Transverse colon (tissue), 4 donors: ENCODE measurements around the gene DPH6. TPM values are rescaled to one million over a fixed set of nuclear protein-coding genes. Genes with fewer than 3 reads are reported as not detected.

Experiments used
- DNase-seq: peaks from one replicate; pipeline ENCODE4 v3.0.0-alpha.2; 2019
- H3K27ac ChIP-seq, 4 donors: fragments of 200-600 bp; sonication (generic); 2 replicates each; pipeline ENCODE4 v1.5.1; 2016 to 2018; ENCODE audit warnings: inconsistent platforms in 4 of 4
- H3K27me3 ChIP-seq: fragments of 200-600 bp; sonication (generic); 2 replicates; pipeline ENCODE4 v1.5.1; 2017; ENCODE audit warnings: inconsistent platforms
- H3K36me3 ChIP-seq, 4 donors: fragments of 200-600 bp; sonication (generic); 2 replicates each; pipeline ENCODE4 v1.5.1; 2017 to 2019; ENCODE audit warnings: inconsistent platforms in 4 of 4
- H3K4me1 ChIP-seq, 4 donors: fragments of 200-600 bp; sonication (generic); 2 replicates each; pipeline ENCODE4 v1.5.1; 2017 to 2020; ENCODE audit warnings: inconsistent platforms in 4 of 4
- H3K4me3 ChIP-seq, 4 donors: fragments of 200-600 bp; sonication (generic); 1 replicate in 1 of 4; 2 replicates in 3 of 4; pipeline versions ENCODE4 v1.5.1 to v1.6.1; 2017 to 2019; ENCODE audit warnings: inconsistent platforms in 4 of 4
- H3K9me3 ChIP-seq, 2 donors: fragments of 200-600 bp; sonication (generic); 2 replicates each; pipeline ENCODE4 v1.5.1; 2017 to 2019; ENCODE audit warnings: inconsistent platforms in 2 of 2
- EP300 ChIP-seq: sonication (generic); formaldehyde crosslinking; IDR thresholded peaks from one replicate; pipeline ENCODE4 v1.6.1; 2017; ENCODE audit warnings: antibody characterized with exemption, low read depth
- POLR2A ChIP-seq: fragments of 450-650 bp; IDR thresholded peaks from one replicate; pipeline ENCODE4 v1.6.1; 2016; ENCODE audit warnings: antibody characterized with exemption, mild to moderate bottlenecking, moderate library complexity
- POLR2AphosphoS5 ChIP-seq, 3 donors: sonication (generic); formaldehyde crosslinking; IDR thresholded peaks; one replicate each; pipeline ENCODE4 v1.6.1; 2016; ENCODE audit warnings: antibody characterized with exemption in 3 of 3
- WGBS, 2 donors: methylation state at CpG; one replicate each; pipeline ENCODE4 v1.1.5; 2018; ENCODE audit warnings: low coverage in 1 of 2; 5-methylcytosine and 5-hydroxymethylcytosine counted together
- in situ Hi-C, 4 donors: fragments of 200-750 bp; cut with MboI; loops; one replicate each; pipeline versions ENCODE4 v1.15.0 to v1.15.1; 2017; ENCODE audit warnings: low sequenced_read_pairs in 3 of 4, low pct_ligation_motif_present in 1 of 4, low pct_unique_long_range_greater_than_20kb in 1 of 4
- intact Hi-C: fragments of 100-400 bp; cut with DNase I; formaldehyde crosslinking; loops from one replicate; pipeline ENCODE4 v1.15.1; 2023; ENCODE audit warnings: low total_unique reads
- total RNA-seq, 4 donors: library from RNA; depleted of rRNA; stranded (reverse); fragments of >200 nt; gene quantifications; one replicate each; pipeline ENCODE4 v1.1.0, GENCODE V29; 2016
- TF ChIP-seq, protein P1 (sequence below), 5 experiments: fragments of 200-600 bp in 3 of 5; fragments of 450-650 bp in 2 of 5; sonication (generic) in 3 of 5; IDR thresholded peaks; 1 replicate in 2 of 5; 2 replicates in 3 of 5; pipeline ENCODE4 v1.5.1; 2016 to 2017; ENCODE audit warnings: antibody characterized with exemption in 5 of 5, inconsistent platforms in 3 of 5, mild to moderate bottlenecking in 2 of 5, moderate library complexity in 1 of 5

The DPH6 gene
- total RNA-seq, 4 donors from 2014 or later: 20.6 to 76.7 (median 39.9) TPM

DNA sequence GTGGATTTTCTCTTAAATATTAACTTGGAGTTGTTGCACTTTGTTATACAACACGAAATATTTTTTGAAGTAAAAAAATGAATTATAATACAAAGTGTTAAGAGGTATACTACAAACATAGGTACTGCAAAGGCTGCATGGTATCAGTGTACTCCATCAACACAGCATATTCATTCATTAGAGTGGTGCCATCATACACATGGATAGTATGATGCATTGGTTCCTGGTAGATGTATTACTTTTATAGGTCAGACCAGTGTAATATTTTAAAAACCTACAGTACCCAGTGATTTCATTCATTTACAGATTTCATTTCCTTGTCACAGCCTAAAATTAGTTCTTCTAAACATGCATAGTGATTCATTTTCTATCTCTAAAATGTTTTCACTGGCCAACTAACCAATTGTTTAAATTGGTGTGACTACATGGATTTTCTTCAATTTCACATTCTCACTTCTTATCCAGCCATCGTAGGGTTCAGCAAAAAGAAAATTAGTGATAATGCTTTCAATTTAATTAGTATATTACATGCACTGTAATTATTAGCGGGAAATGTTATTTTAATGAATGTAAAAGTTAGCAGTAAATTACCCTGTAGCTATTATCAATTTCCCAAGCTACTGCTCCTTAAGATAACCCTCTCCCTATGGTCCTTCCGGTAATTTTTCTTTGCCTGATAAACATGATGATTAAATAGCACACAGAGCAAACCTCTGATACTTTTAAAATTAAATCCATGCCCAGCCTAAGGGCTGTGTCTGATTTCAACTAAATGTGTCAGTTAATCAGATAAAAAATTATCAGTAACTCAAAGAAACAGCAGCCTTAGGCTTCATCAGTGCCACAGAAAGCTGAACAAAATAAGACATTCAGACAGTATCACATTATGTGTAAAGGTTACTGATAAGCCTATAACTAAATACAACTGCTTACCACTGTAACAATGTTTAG lies 68.4 kb downstream of the DPH6 start:
- DNase-seq: no peak
- H3K36me3 ChIP-seq: no peaks in the 10 kb centered on the region
- no peaks in the 10 kb centered on the region for H3K27me3 ChIP-seq
- peaks cover 0 to 10% (median 0%) of the 10 kb centered on the region in 4 donors for H3K4me1 ChIP-seq
- in situ Hi-C loops (no loop called here), intact Hi-C loops (no loop called here)
- no peaks in the 10 kb centered on the region for H3K9me3 ChIP-seq
- TF ChIP-seq, protein P1, sequence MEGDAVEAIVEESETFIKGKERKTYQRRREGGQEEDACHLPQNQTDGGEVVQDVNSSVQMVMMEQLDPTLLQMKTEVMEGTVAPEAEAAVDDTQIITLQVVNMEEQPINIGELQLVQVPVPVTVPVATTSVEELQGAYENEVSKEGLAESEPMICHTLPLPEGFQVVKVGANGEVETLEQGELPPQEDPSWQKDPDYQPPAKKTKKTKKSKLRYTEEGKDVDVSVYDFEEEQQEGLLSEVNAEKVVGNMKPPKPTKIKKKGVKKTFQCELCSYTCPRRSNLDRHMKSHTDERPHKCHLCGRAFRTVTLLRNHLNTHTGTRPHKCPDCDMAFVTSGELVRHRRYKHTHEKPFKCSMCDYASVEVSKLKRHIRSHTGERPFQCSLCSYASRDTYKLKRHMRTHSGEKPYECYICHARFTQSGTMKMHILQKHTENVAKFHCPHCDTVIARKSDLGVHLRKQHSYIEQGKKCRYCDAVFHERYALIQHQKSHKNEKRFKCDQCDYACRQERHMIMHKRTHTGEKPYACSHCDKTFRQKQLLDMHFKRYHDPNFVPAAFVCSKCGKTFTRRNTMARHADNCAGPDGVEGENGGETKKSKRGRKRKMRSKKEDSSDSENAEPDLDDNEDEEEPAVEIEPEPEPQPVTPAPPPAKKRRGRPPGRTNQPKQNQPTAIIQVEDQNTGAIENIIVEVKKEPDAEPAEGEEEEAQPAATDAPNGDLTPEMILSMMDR (IDR thresholded peaks at IDR 0.05): no peak
- TF ChIP-seq EP300 (no peak), POLR2AphosphoS5 (IDR thresholded peaks at IDR 0.05) (no peak), POLR2A (no peak)
- WGBS, 2 donors: 72 to 86% methylated on average over 4 of the region's 4 CpGs
- no peak overlapping the region for H3K4me3 ChIP-seq
- no peak overlapping the region for H3K27ac ChIP-seq

DNA sequence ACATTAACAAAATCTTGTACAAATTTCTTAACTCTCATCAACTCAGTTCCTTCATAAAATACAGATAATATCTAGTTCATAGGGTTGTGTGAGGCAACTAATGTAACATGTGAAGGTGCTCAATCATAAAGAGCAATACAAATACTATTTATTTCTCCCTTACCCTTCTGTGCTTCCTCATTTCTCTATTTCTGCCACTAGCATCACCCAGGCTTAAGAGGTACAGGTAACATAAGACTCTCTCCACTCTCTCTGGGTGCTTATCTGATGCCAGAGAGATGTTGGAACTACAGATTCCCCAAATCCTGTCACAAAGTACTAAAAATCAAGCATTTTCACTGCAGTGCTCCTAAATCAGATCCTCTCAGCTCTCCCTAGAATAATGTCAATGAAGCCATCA lies 74.9 kb downstream of the DPH6 start:
- Histone ChIP-seq H3K4me1 (no peaks in the 10 kb centered on the region), H3K27ac (no peak overlapping the region), H3K4me3 (no peak overlapping the region), H3K9me3 (no peaks in the 10 kb centered on the region), H3K27me3 (no peaks in the 10 kb centered on the region), H3K36me3 (no peaks in the 10 kb centered on the region)
- intact Hi-C loops: no loop called here
- no peak for DNase-seq
- TF ChIP-seq EP300 (no peak), POLR2A (no peak), POLR2AphosphoS5 (IDR thresholded peaks at IDR 0.05) (no peak)
- TF ChIP-seq, protein P1 (IDR thresholded peaks at IDR 0.05): no peak
- in situ Hi-C loops: no loop called here

DNA sequence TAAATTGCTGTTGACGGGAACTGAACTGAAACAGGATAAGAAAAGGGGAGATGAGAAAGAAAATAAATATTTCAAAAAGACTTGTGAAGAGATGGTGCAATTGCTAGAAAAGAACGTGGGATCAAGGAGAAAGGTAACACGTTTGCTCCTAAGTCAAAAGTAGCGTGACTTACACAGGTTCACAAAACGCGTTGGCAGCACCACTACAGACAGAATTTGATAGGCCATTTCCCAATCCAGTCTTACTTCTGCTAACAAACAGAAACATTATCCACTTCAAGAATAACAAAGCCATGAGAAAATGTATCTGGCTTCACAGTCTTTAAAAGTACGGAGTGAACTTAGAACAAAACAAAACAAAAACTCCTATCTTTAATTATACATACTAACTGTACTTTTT lies 75.5 kb downstream of the DPH6 start:
- in situ Hi-C loops: no loop called here
- DNase-seq: no peak
- 95 to 96% methylated on average over 6 to 7 of the region's 7 CpGs for whole genome bisulfite sequencing, 2 donors

DNA sequence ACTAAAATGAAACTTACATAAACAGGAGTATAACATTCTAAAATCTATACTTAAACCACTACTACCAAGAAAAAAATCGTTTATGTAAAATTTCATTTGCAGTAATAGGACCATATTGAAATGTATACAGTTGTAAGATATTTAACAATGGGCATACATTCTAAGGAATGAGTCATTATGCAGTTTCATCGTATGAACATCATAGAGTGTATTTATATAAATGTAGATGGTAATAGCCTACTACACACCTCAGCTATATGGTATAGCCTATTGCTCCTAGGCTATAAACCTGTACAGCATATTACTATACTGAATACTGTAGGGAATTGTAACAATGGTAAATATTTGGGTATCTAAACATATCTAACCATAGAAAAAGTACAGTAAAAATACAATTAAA lies 79.5 kb downstream of the DPH6 start:
- no peak for DNase-seq
- in situ Hi-C loops: no loop called here
- intact Hi-C loops: no loop called here
- 40 to 44% methylated on average over 2 of the region's 2 CpGs for WGBS, 2 donors
- no peak overlapping the region for H3K27ac ChIP-seq
- H3K4me3 ChIP-seq: no peak overlapping the region
- no peaks in the 10 kb centered on the region for H3K27me3 ChIP-seq
- H3K9me3 ChIP-seq: no peaks in the 10 kb centered on the region
- H3K36me3 ChIP-seq: no peaks in the 10 kb centered on the region
- no peaks in the 10 kb centered on the region for H3K4me1 ChIP-seq
- TF ChIP-seq POLR2AphosphoS5 (IDR thresholded peaks at IDR 0.05): no peak
- no peak for TF ChIP-seq EP300
- TF ChIP-seq, protein P1 (IDR thresholded peaks at IDR 0.05): no peak
- TF ChIP-seq POLR2A: no peak

More for the DNA sequence above, 75.5 kb downstream of the DPH6 start:
- no peak for TF ChIP-seq EP300
- TF ChIP-seq, protein P1 (IDR thresholded peaks at IDR 0.05): no peak
- TF ChIP-seq POLR2A: no peak
- TF ChIP-seq POLR2AphosphoS5 (IDR thresholded peaks at IDR 0.05): no peak
- Histone ChIP-seq H3K36me3 (no peaks in the 10 kb centered on the region), H3K4me3 (no peak overlapping the region), H3K27ac (no peak overlapping the region), H3K9me3 (no peaks in the 10 kb centered on the region), H3K4me1 (no peaks in the 10 kb centered on the region), H3K27me3 (no peaks in the 10 kb centered on the region)
- intact Hi-C loops: no loop called here
